Natural killer cell treated with Interleukin-12 subunit alpha and Interleukin-12 subunit beta and Interleukin-15 and Interleukin-18, amount 100 ng/mL, for 72 hours (primary cell): ENCODE measurements around the gene TEX44. TPM values are rescaled to one million over a fixed set of nuclear protein-coding genes. Genes with fewer than 3 reads are reported as not detected.
"Not testable (repeated sequence)": the region's sequence is repeated elsewhere in the genome, so short reads cannot be mapped to it uniquely, and the experiment has no call there.

Experiments
- ATAC-seq, 2 donors: fragments of 150-1000 bp; cut with Tn5 transposase in 1 of 2; sonication (Bioruptor Pico), chemical (Tn5 transposase) in 1 of 2; 2 replicates each; pipeline ENCODE4 v1.10.0; 2021
- DNase-seq: peaks from one replicate; pipeline ENCODE4 v3.0.0; 2022; ENCODE audit warnings: low spot score
- H3K27ac Mint-ChIP-seq, 2 donors: 1 replicate in 1 of 2; 2 replicates in 1 of 2; pipeline ENCODE4 v1.8.0; 2022; ENCODE audit warnings: mixed read lengths in 2 of 2, mild to moderate bottlenecking in 1 of 2, moderate library complexity in 1 of 2
- H3K27me3 Mint-ChIP-seq, 2 donors: 1 replicate in 1 of 2; 2 replicates in 1 of 2; pipeline ENCODE4 v1.8.0; 2022; ENCODE audit warnings: mixed read lengths in 2 of 2
- H3K36me3 Mint-ChIP-seq: one replicate; pipeline ENCODE4 v1.8.0; 2022; ENCODE audit warnings: mixed read lengths
- H3K4me1 Mint-ChIP-seq, 2 donors: 1 replicate in 1 of 2; 2 replicates in 1 of 2; pipeline ENCODE4 v1.8.0; 2022; ENCODE audit warnings: low read depth in 2 of 2, mixed read lengths in 2 of 2, mild to moderate bottlenecking in 1 of 2
- H3K4me3 Mint-ChIP-seq: one replicate; pipeline ENCODE4 v1.8.0; 2022; ENCODE audit warnings: mixed read lengths
- H3K9me3 Mint-ChIP-seq: 2 replicates; pipeline ENCODE4 v1.8.0; 2022; ENCODE audit warnings: mixed read lengths
- total RNA-seq, 2 donors: library from RNA; stranded (reverse); gene quantifications; one replicate each; pipeline ENCODE4 v1.2.3, GENCODE V29; 2022

TEX44 gene
- total RNA-seq, 2 donors from 2014 or later = not detected

DNA sequence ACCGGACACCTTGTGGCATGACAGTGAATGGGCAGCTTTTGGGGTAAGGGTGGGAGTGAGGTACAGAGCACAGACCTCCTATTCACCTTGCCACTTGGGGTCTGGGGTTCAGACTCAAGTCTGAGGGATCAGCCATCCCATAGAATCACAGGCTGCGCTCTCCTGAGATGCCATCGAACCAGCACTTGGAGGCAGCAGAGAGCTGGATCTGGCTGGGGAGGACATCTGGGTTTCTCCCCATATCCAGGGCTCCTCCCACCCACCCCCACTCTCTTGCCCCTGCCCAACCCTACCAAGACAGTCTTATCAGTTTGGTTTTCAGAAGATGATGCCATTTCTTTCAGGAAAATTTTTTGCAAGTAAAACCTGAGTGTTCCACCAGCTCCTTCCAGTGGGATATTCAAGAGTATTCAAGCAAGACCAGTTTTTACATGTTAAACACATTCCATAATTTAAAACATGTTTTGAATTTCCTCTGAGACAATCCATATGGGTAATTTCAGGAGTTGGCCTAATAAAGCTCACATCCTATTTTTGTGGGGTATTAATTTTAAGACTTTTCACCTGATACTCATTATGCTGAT lies 29.2 kb upstream of the TEX44 start:
- no peaks in the 10 kb centered on the region for H3K27me3 Mint-ChIP-seq
- peak; percentile 61 to 71 for ATAC-seq
- peaks cover under 1 to 3% of the 10 kb centered on the region in 2 donors for H3K4me1 Mint-ChIP-seq
- H3K9me3 Mint-ChIP-seq = no peaks in the 10 kb centered on the region
- H3K36me3 Mint-ChIP-seq = no peaks in the 10 kb centered on the region
- no peak overlapping the region for H3K27ac Mint-ChIP-seq
- no peak for DNase-seq
- H3K4me3 Mint-ChIP-seq = no peak overlapping the region

GRCh38 chr2:231565887-231566594 lies 26.6 kb upstream of the TEX44 start:
- no peak overlapping the region for H3K4me3 Mint-ChIP-seq
- H3K36me3 Mint-ChIP-seq = no peaks in the 10 kb centered on the region
- peaks cover 6 to 7% of the 10 kb centered on the region in 2 donors for H3K4me1 Mint-ChIP-seq
- H3K9me3 Mint-ChIP-seq = no peaks in the 10 kb centered on the region
- no peak overlapping the region for H3K27ac Mint-ChIP-seq
- ATAC-seq (no peak), DNase-seq (no peak)
- no peaks in the 10 kb centered on the region for H3K27me3 Mint-ChIP-seq

DNA sequence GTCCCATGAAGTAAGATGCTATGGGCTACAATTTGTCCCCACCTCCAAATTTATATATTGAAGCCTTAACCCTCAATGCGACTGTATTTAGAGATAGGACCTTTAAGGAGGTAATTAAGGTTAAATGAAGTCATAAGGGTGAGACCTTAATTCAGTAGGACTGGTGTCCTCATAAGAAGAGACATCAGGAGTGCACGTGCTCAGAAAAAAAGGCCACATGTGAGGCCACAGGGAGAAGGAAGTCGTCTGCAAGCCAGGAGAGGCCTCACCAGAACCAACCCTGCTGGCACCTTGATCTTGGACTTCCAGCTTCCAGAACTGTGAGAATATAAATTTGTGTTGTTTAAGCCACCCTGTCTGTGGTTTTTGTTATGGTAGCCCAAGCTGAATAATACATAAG lies 25.5 kb upstream of the TEX44 start:
- Mint-ChIP-seq H3K9me3 (no peaks in the 10 kb centered on the region), H3K27me3 (no peaks in the 10 kb centered on the region), H3K27ac (no peak overlapping the region), H3K4me1 (peaks cover 6 to 7% of the 10 kb centered on the region in 2 donors), H3K4me3 (no peak overlapping the region), H3K36me3 (no peaks in the 10 kb centered on the region)
- DNase-seq (no peak), ATAC-seq (no peak)

GRCh38 chr2:231568098-231568784 lies 24.4 kb upstream of the TEX44 start:
- ATAC-seq (no peak), DNase-seq (no peak)
- peaks cover 6 to 7% of the 10 kb centered on the region in 2 donors for H3K4me1 Mint-ChIP-seq
- H3K27me3 Mint-ChIP-seq = no peaks in the 10 kb centered on the region
- no peaks in the 10 kb centered on the region for H3K9me3 Mint-ChIP-seq
- no peaks in the 10 kb centered on the region for H3K36me3 Mint-ChIP-seq
- no peak overlapping the region for H3K4me3 Mint-ChIP-seq
- H3K27ac Mint-ChIP-seq = peak overlapping the region in 1 of 2 donors; percentile 53

DNA sequence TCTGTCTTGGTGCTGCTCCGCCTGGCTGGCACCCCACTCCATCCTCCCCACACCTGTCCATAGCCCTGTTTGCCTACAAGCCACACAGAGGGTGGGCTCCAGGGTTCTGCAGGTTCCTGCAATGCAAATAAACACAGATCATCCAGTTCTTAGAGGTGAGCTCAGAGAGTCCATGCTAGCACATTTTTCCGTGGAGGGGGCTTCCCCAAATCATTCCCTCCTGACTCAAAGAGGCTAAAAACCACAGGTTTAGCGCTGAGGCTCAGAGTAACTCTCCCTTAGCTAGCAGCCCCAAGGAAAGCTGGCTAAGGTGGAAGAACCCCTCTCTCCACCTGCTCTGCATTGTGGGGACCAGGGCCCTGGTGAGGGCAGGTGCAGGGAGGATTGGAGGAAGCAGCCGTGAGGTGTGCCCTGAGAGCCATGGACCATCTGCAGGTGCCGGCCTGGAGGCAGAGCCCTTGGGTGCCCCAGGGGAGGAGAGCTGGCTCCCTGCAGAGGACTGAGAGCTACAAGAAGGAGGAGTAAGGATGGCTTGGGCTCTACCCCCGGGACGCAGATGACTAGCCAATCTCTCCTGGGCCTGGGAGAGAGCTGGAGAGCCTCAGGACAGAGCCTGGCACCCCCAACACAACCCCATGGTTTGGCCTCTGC lies 23.8 kb upstream of the TEX44 start:
- Mint-ChIP-seq H3K9me3 (no peaks in the 10 kb centered on the region), H3K4me3 (no peak overlapping the region), H3K4me1 (peaks cover 6 to 9% of the 10 kb centered on the region in 2 donors), H3K27ac (peak overlapping the region in 1 of 2 donors; percentile 53), H3K36me3 (no peaks in the 10 kb centered on the region), H3K27me3 (no peaks in the 10 kb centered on the region)
- DNase-seq (no peak), ATAC-seq (peak; percentile 72 to 73)

GRCh38 chr2:231570915-231571314 lies 21.7 kb upstream of the TEX44 start:
- H3K36me3 Mint-ChIP-seq, H3K27ac Mint-ChIP-seq, H3K27me3 Mint-ChIP-seq, H3K9me3 Mint-ChIP-seq, DNase-seq, H3K4me3 Mint-ChIP-seq, ATAC-seq: not testable (repeated sequence)
- peaks cover 11 to 15% of the 10 kb centered on the region in 2 donors for H3K4me1 Mint-ChIP-seq

- ATAC-seq (no peak), DNase-seq (no peak)
- no peak overlapping the region for H3K4me3 Mint-ChIP-seq
- H3K4me1 Mint-ChIP-seq = peaks cover 18 to 22% of the 10 kb centered on the region in 2 donors
- no peaks in the 10 kb centered on the region for H3K27me3 Mint-ChIP-seq
- no peaks in the 10 kb centered on the region for H3K36me3 Mint-ChIP-seq
- H3K27ac Mint-ChIP-seq = no peak overlapping the region
- no peaks in the 10 kb centered on the region for H3K9me3 Mint-ChIP-seq
Measured at GRCh38 chr2:231571661-231572191, 20.9 kb upstream of the TEX44 start.

- ATAC-seq (no peak), DNase-seq (no peak)
- H3K27ac Mint-ChIP-seq = no peak overlapping the region
- no peaks in the 10 kb centered on the region for H3K27me3 Mint-ChIP-seq
- peaks cover 18 to 22% of the 10 kb centered on the region in 2 donors for H3K4me1 Mint-ChIP-seq
- H3K4me3 Mint-ChIP-seq = no peak overlapping the region
- no peaks in the 10 kb centered on the region for H3K36me3 Mint-ChIP-seq
- no peaks in the 10 kb centered on the region for H3K9me3 Mint-ChIP-seq
Measured at GRCh38 chr2:231573096-231573495, 19.6 kb upstream of the TEX44 start.

DNA sequence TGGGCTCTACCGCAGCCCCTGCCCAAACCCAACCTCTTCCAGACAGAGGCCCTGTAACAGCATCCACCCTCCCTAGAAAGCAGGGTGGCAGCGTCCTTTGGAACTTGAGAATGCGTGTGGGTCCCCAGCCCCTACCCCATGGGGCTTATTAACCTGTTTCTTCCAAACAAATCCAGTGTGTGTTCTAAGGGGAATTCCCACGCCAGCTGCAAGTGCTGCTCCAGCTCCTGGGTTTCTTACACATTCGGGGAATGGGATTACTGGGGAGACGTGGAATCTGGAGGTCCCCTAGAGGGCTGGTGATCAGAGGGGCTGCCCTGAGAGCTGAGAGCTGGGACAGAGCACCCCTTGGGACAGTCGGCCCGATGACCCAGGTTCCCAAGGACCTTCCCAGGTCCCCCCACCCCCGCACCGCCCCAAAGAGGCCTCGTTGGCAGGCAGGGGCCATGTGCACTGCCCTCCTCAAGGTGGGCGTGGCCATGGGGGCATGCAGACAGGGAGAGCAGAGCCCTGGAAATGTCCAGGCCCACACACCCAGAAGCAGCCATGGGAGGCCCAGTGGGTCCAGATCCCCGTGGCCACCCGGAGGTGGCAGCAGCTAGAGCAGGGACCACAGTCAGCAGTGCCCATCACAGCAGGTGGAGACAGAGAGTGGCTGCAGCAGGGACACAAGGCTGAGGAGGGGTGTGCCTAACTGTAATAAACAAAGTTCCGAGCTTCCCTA lies 18.8 kb upstream of the TEX44 start:
- Mint-ChIP-seq H3K27me3 (no peaks in the 10 kb centered on the region), H3K36me3 (no peaks in the 10 kb centered on the region), H3K4me1 (peaks cover 14 to 18% of the 10 kb centered on the region in 2 donors), H3K27ac (no peak overlapping the region), H3K4me3 (no peak overlapping the region), H3K9me3 (peaks cover 3% of the 10 kb centered on the region)
- DNase-seq = no peak
- ATAC-seq = peak; percentile 42 to 43

GRCh38 chr2:231575612-231576256 lies 16.9 kb upstream of the TEX44 start:
- H3K36me3 Mint-ChIP-seq = peaks cover 6% of the 10 kb centered on the region
- H3K27me3 Mint-ChIP-seq = no peaks in the 10 kb centered on the region
- H3K4me1 Mint-ChIP-seq = peaks cover 13 to 19% of the 10 kb centered on the region in 2 donors
- peak; percentile 81 to 82 for ATAC-seq
- H3K4me3 Mint-ChIP-seq = no peak overlapping the region
- H3K27ac Mint-ChIP-seq = peak overlapping the region in 1 of 2 donors; percentile 57
- peaks cover 9% of the 10 kb centered on the region for H3K9me3 Mint-ChIP-seq
- DNase-seq = no peak

DNA sequence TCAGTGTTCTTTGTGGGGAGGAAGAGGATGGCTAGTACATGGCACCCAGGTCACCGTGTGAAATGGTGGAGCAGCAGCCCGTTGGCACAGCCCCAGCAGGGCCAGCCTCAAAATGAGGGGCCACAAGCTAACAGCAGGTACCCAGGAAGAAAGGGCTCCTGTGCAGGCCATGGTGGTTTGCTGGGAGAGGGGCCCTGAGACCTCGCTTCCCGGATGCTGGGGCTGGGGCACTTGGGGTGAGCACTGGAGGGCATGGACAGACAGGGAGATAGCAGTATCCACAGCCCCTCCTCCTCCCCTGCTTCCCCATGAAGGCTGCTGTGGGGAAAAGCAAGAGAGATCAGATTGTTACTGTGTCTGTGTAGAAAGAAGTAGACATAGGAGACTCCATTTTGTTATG lies 16.2 kb upstream of the TEX44 start:
- DNase-seq (no peak), ATAC-seq (no peak)
- Mint-ChIP-seq H3K36me3 (peaks cover 6% of the 10 kb centered on the region), H3K9me3 (peaks cover 9% of the 10 kb centered on the region), H3K4me3 (no peak overlapping the region), H3K27ac (peak overlapping the region in 1 of 2 donors; percentile 57), H3K4me1 (peaks cover 13 to 19% of the 10 kb centered on the region in 2 donors), H3K27me3 (no peaks in the 10 kb centered on the region)

DNA sequence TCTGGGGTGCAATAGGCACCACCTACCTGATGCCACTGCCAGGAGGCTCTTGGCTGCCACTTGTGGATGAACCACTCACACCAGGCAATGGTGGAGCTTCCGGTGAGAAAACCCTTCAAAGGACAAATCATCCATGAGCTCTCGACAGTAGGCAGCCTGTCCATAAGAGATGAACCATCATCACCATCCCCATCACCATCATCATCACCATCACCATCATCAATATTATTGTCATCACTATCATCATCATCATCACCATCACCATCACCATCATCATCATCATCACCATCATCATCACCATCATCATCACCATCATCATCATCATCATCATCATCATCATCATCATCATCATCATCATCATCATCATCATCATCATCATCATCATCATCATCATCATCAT lies 14.0 kb upstream of the TEX44 start:
- H3K27me3 Mint-ChIP-seq = not testable (repeated sequence)

DNA sequence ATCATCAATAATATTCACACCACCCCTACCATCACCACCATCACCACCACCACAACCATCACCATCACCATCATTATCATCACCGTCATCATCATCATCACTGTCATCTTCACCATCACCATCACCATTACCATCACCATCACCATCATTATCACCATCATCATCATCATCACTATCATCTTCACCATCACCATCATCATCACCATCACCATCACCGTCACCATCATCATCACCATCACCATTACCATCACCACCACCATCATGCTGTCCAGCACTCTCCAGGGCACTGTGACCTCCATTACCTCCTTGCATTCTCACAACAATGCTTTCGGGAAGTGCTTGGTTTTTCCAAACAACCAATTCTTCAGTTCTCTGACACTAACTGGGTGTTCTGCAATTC lies 13.1 kb upstream of the TEX44 start:
- no peak for ATAC-seq
- no peak for DNase-seq
- peaks cover 9% of the 10 kb centered on the region for H3K9me3 Mint-ChIP-seq
- no peaks in the 10 kb centered on the region for H3K27me3 Mint-ChIP-seq
- H3K4me3 Mint-ChIP-seq = no peak overlapping the region
- peaks cover 13 to 17% of the 10 kb centered on the region in 2 donors for H3K4me1 Mint-ChIP-seq
- H3K36me3 Mint-ChIP-seq = peaks cover 6% of the 10 kb centered on the region
- no peak overlapping the region for H3K27ac Mint-ChIP-seq

More for the DNA sequence above, 14.0 kb upstream of the TEX44 start:
- DNase-seq, H3K27ac Mint-ChIP-seq, H3K4me3 Mint-ChIP-seq, H3K9me3 Mint-ChIP-seq, ATAC-seq, H3K36me3 Mint-ChIP-seq: not testable (repeated sequence)
- peaks cover 13 to 17% of the 10 kb centered on the region in 2 donors for H3K4me1 Mint-ChIP-seq
